Stomach (tissue), 4 donors: ENCODE data around the gene PLET1.

Experiments
- EP300 ChIP-seq: sonication (generic); formaldehyde crosslinking; IDR thresholded peaks from one replicate; pipeline ENCODE4 v1.6.1; 2017; ENCODE audit warnings: antibody characterized with exemption
- POLR2A ChIP-seq, 4 donors: fragments of 450-650 bp; IDR thresholded peaks; one replicate each; pipeline ENCODE4 v1.6.1; 2016; ENCODE audit warnings: antibody characterized with exemption in 4 of 4, control low read depth in 2 of 4, mild to moderate bottlenecking in 1 of 4, moderate library complexity in 1 of 4
- POLR2AphosphoS5 ChIP-seq, 3 donors: sonication (generic); formaldehyde crosslinking; IDR thresholded peaks; one replicate each; pipeline ENCODE4 v1.6.1; 2016; ENCODE audit warnings: antibody characterized with exemption in 3 of 3
- TF ChIP-seq, protein P1 (sequence below), 7 experiments: fragments of 450-650 bp in 4 of 7; fragments of 200-600 bp in 3 of 7; sonication (generic) in 3 of 7; IDR thresholded peaks; one replicate each; pipeline ENCODE4 v1.5.1; 2016 to 2019; ENCODE audit warnings: antibody characterized with exemption in 7 of 7, control low read depth in 2 of 7, mild to moderate bottlenecking in 1 of 7

DNA sequence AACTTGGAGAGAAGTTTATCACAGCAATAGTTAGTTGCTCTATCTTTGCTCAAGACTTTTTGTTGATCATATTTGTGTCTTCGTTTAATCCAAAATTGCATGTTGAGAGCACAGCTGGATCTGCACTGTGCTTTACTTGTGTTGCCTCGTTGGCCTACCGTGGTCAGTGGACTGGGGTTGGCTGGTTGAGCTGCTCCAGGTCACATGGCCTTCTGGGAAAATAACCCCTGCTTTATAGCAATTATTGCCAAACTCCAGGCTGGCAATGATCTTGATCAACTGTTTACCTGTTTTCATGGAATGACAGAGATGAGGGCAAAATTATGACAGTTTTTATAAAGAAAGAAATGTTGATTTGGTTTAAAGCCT lies 5.7 kb upstream of the PLET1 start:
- no peak for TF ChIP-seq POLR2A (IDR thresholded peaks at IDR 0.05)
- TF ChIP-seq, protein P1, sequence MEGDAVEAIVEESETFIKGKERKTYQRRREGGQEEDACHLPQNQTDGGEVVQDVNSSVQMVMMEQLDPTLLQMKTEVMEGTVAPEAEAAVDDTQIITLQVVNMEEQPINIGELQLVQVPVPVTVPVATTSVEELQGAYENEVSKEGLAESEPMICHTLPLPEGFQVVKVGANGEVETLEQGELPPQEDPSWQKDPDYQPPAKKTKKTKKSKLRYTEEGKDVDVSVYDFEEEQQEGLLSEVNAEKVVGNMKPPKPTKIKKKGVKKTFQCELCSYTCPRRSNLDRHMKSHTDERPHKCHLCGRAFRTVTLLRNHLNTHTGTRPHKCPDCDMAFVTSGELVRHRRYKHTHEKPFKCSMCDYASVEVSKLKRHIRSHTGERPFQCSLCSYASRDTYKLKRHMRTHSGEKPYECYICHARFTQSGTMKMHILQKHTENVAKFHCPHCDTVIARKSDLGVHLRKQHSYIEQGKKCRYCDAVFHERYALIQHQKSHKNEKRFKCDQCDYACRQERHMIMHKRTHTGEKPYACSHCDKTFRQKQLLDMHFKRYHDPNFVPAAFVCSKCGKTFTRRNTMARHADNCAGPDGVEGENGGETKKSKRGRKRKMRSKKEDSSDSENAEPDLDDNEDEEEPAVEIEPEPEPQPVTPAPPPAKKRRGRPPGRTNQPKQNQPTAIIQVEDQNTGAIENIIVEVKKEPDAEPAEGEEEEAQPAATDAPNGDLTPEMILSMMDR (IDR thresholded peaks at IDR 0.05), result no peak
- no peak for TF ChIP-seq EP300
- no peak for TF ChIP-seq POLR2AphosphoS5 (IDR thresholded peaks at IDR 0.05)
